Measurements from ENCODE around the gene STAT4. TPM values are rescaled to one million over a fixed set of nuclear protein-coding genes. Genes with fewer than 3 reads are reported as not detected.

Gene STAT4
- total RNA-seq, 4 donors from 2014 or later: 3.1 to 9.1 TPM; not detected in 2

GRCh38 chr2:191189112-191189635 lies 38.4 kb upstream of the STAT4 start:
- Histone ChIP-seq H3K4me3 (no peak overlapping the region), H3K9me3 (no peaks in the 10 kb centered on the region), H3K36me3 (no peaks in the 10 kb centered on the region), H3K4me1 (no peaks in the 10 kb centered on the region), H3K27me3 (no peaks in the 10 kb centered on the region), H3K27ac (no peak overlapping the region)
- WGBS, 2 donors (ENCODE audit: low coverage in 1 of 2): 90 to 100% methylated on average over 3 to 8 of the region's 8 CpGs
- TF ChIP-seq EP300 (IDR thresholded peaks at IDR 0.05; ENCODE audit: low read depth) (no peak), CTCF (IDR thresholded peaks at IDR 0.05) (no peak)
- DNase-seq: no peak
- intact Hi-C loops (cut with DNase I; ENCODE audit: low total_unique reads): no loop called here
- in situ Hi-C loops (cut with MboI; ENCODE audit: low pct_ligation_motif_present in 1 of 4, low pct_unique_long_range_greater_than_20kb in 1 of 4, low sequenced_read_pairs in 3 of 4): no loop called here

GRCh38 chr2:191188550-191189093 lies 37.8 kb upstream of the STAT4 start:
- TF ChIP-seq POLR2A (IDR thresholded peaks at IDR 0.05) (no peak), EP300 (IDR thresholded peaks at IDR 0.05; ENCODE audit: low read depth) (no peak), POLR2AphosphoS5 (IDR thresholded peaks at IDR 0.05) (no peak), CTCF (IDR thresholded peaks at IDR 0.05) (no peak)
- in situ Hi-C loops (cut with MboI; ENCODE audit: low pct_ligation_motif_present in 1 of 4, low pct_unique_long_range_greater_than_20kb in 1 of 4, low sequenced_read_pairs in 3 of 4): no loop called here

GRCh38 chr2:191187105-191187829 lies 36.5 kb upstream of the STAT4 start:
- no peak for TF ChIP-seq POLR2AphosphoS5 (IDR thresholded peaks at IDR 0.05)
- TF ChIP-seq CTCF (IDR thresholded peaks at IDR 0.05): no peak
- no peak for TF ChIP-seq POLR2A (IDR thresholded peaks at IDR 0.05)
- TF ChIP-seq EP300 (IDR thresholded peaks at IDR 0.05; ENCODE audit: low read depth): no peak

More at GRCh38 chr2:191188550-191189093, 37.8 kb upstream of the STAT4 start:
- no peaks in the 10 kb centered on the region for H3K9me3 ChIP-seq
- no peaks in the 10 kb centered on the region for H3K27me3 ChIP-seq
- H3K4me3 ChIP-seq: no peak overlapping the region
- no peaks in the 10 kb centered on the region for H3K4me1 ChIP-seq
- 87 to 100% methylated on average over 1 to 3 of the region's 3 CpGs for WGBS, 2 donors (ENCODE audit: low coverage in 1 of 2)
- DNase-seq: no peak
- intact Hi-C loops (cut with DNase I; ENCODE audit: low total_unique reads): no loop called here
- no peaks in the 10 kb centered on the region for H3K36me3 ChIP-seq
- H3K27ac ChIP-seq: no peak overlapping the region

GRCh38 chr2:191184457-191184856 lies 33.7 kb upstream of the STAT4 start:
- in situ Hi-C loops (cut with MboI; ENCODE audit: low pct_ligation_motif_present in 1 of 4, low pct_unique_long_range_greater_than_20kb in 1 of 4, low sequenced_read_pairs in 3 of 4) (no loop called here), intact Hi-C loops (cut with DNase I; ENCODE audit: low total_unique reads) (no loop called here)
- H3K9me3 ChIP-seq: no peaks in the 10 kb centered on the region
- 79% methylated on average over 2 of the region's 2 CpGs; no CpG with 5 or more reads in 1 of the 2 donors for WGBS, 2 donors (ENCODE audit: low coverage in 1 of 2)
- H3K27ac ChIP-seq: no peak overlapping the region
- DNase-seq: no peak
- H3K27me3 ChIP-seq: no peaks in the 10 kb centered on the region
- H3K4me3 ChIP-seq: no peak overlapping the region
- TF ChIP-seq POLR2AphosphoS5 (IDR thresholded peaks at IDR 0.05): no peak
- no peak for TF ChIP-seq CTCF (IDR thresholded peaks at IDR 0.05)
- no peak for TF ChIP-seq POLR2A (IDR thresholded peaks at IDR 0.05)
- TF ChIP-seq EP300 (IDR thresholded peaks at IDR 0.05; ENCODE audit: low read depth): no peak
- peaks cover 0 to 3% (median 0%) of the 10 kb centered on the region in 4 donors for H3K4me1 ChIP-seq
- H3K36me3 ChIP-seq: no peaks in the 10 kb centered on the region

More at GRCh38 chr2:191187105-191187829, 36.5 kb upstream of the STAT4 start:
- Histone ChIP-seq H3K4me3 (no peak overlapping the region), H3K9me3 (no peaks in the 10 kb centered on the region), H3K36me3 (no peaks in the 10 kb centered on the region), H3K27me3 (no peaks in the 10 kb centered on the region), H3K27ac (no peak overlapping the region), H3K4me1 (peaks cover 0 to 3% (median 0%) of the 10 kb centered on the region in 4 donors)
- in situ Hi-C loops (cut with MboI; ENCODE audit: low pct_ligation_motif_present in 1 of 4, low pct_unique_long_range_greater_than_20kb in 1 of 4, low sequenced_read_pairs in 3 of 4): no loop called here
- DNase-seq: no peak
- 81% methylated on average over 8 to 9 of the region's 9 CpGs for whole genome bisulfite sequencing, 2 donors (ENCODE audit: low coverage in 1 of 2)
- intact Hi-C loops (cut with DNase I; ENCODE audit: low total_unique reads): no loop called here

All from transverse colon (tissue), 4 donors.